Omental fat pad (tissue), 4 donors: ENCODE results near the gene WNT7A. TPM values are rescaled to one million over a fixed set of nuclear protein-coding genes. Genes with fewer than 3 reads are reported as not detected.

ENCODE experiments used
- ATAC-seq: fragments of 150-250 bp; one replicate; pipeline ENCODE4 v1.9.1; 2016; ENCODE audit warnings: mild to moderate bottlenecking, moderate library complexity; ENCODE audit not compliant: low FRiP score
- DNase-seq: peaks from one replicate; pipeline ENCODE4 v3.0.0-alpha.2; 2019; ENCODE audit warnings: low spot score
- CTCF ChIP-seq, 3 donors: fragments of 450-650 bp; IDR thresholded peaks; one replicate each; pipeline ENCODE4 v1.5.1; 2016 to 2017; ENCODE audit warnings: antibody characterized with exemption in 3 of 3, mild to moderate bottlenecking in 3 of 3, moderate library complexity in 2 of 3
- total RNA-seq, 4 donors: library from RNA; depleted of rRNA; stranded (reverse); fragments of >200 nt; gene quantifications; one replicate each; pipeline ENCODE4 v1.1.0, GENCODE V29; 2016

Gene WNT7A
- total RNA-seq, 4 donors from 2014 or later, result not detected

- no peak for TF ChIP-seq CTCF (IDR thresholded peaks at IDR 0.05)
- no peak for ATAC-seq
- DNase-seq, result no peak
Measured at GRCh38 chr3:13878281-13879101, 1.4 kb downstream of the WNT7A start.

- no peak for DNase-seq
- ATAC-seq, result no peak
- no peak for TF ChIP-seq CTCF (IDR thresholded peaks at IDR 0.05)
Measured at GRCh38 chr3:13877911-13878280, 2.0 kb downstream of the WNT7A start.

- no peak for TF ChIP-seq CTCF (IDR thresholded peaks at IDR 0.05)
- no peak for DNase-seq
- no peak for ATAC-seq
Measured at GRCh38 chr3:13876451-13877100, 3.3 kb downstream of the WNT7A start.

- DNase-seq, result no peak
- no peak for ATAC-seq
- no peak for TF ChIP-seq CTCF (IDR thresholded peaks at IDR 0.05)
Measured at GRCh38 chr3:13874891-13875290, 5.0 kb downstream of the WNT7A start.

- ATAC-seq (no peak), DNase-seq (no peak)
- no peak for TF ChIP-seq CTCF (IDR thresholded peaks at IDR 0.05)
Measured at GRCh38 chr3:13873818-13874217, 6.1 kb downstream of the WNT7A start.

- no peak for ATAC-seq
- DNase-seq, result no peak
- TF ChIP-seq CTCF (IDR thresholded peaks at IDR 0.05), result no peak
Measured at GRCh38 chr3:13872451-13872850, 7.4 kb downstream of the WNT7A start.

- TF ChIP-seq CTCF (IDR thresholded peaks at IDR 0.05), result no peak
- DNase-seq (no peak), ATAC-seq (no peak)
Measured at GRCh38 chr3:13871791-13872190, 8.1 kb downstream of the WNT7A start.
